Osteoblast (primary cell): ENCODE measurements around the gene NPBWR2. TPM values are rescaled to one million over a fixed set of nuclear protein-coding genes. Genes with fewer than 3 reads are reported as not detected.

Experiments
- DNase-seq: peaks from one replicate; pipeline ENCODE4 v3.0.0; 2011; ENCODE audit warnings: low spot score, mixed read lengths; ENCODE audit not compliant: insufficient read length; ENCODE audit errors: missing footprints
- H2AFZ ChIP-seq: 2 replicates; pipeline ENCODE4 v1.6.0; 2011; ENCODE audit warnings: mild to moderate bottlenecking, low read length
- H3K27ac ChIP-seq: 2 replicates; pipeline ENCODE4 v1.5.1; 2011; ENCODE audit warnings: mild to moderate bottlenecking, low read depth, low read length, moderate library complexity
- H3K27me3 ChIP-seq: 2 replicates; pipeline ENCODE4 v1.6.0; 2012; ENCODE audit warnings: mild to moderate bottlenecking, control low read depth, inconsistent platforms, low read length, moderate library complexity; ENCODE audit not compliant: insufficient read depth
- H3K36me3 ChIP-seq: 2 replicates; pipeline ENCODE4 v1.5.1; 2011; ENCODE audit warnings: mild to moderate bottlenecking, low read length, control low read depth, moderate library complexity; ENCODE audit not compliant: insufficient read depth
- H3K4me1 ChIP-seq: 2 replicates; pipeline ENCODE4 v1.5.1; 2011; ENCODE audit warnings: mild to moderate bottlenecking, low read length, control low read depth, moderate library complexity; ENCODE audit not compliant: insufficient read depth
- H3K4me2 ChIP-seq: 2 replicates; pipeline ENCODE4 v1.6.0; 2011; ENCODE audit warnings: mild to moderate bottlenecking, low read length; ENCODE audit not compliant: insufficient read depth
- H3K4me3 ChIP-seq: fragments of 200-600 bp; sonication (generic); 3 replicates; pipeline ENCODE4 v1.5.1; 2012; ENCODE audit warnings: mild to moderate bottlenecking, low read length, inconsistent platforms; ENCODE audit not compliant: insufficient read depth
- H3K79me2 ChIP-seq: 2 replicates; pipeline ENCODE4 v1.6.0; 2012; ENCODE audit warnings: mild to moderate bottlenecking, low read length, control low read depth, inconsistent platforms; ENCODE audit not compliant: insufficient read depth
- H3K9me3 ChIP-seq: 2 replicates; pipeline ENCODE4 v1.5.1; 2011; ENCODE audit warnings: low read depth, low read length, control low read depth
- H4K20me1 ChIP-seq: 2 replicates; pipeline ENCODE4 v1.6.0; 2012; ENCODE audit warnings: mild to moderate bottlenecking, low read length, control low read depth; ENCODE audit not compliant: insufficient read depth
- CTCF ChIP-seq: IDR thresholded peaks from 2 replicates; pipeline ENCODE4 v1.5.1; 2011; ENCODE audit warnings: mild to moderate bottlenecking, low read depth, low read length, moderate library complexity; ENCODE audit errors: extremely low read depth
- total RNA-seq: library from RNA; depleted of rRNA; stranded (reverse); fragments of >200 nt; gene quantifications from 2 replicates; pipeline ENCODE4 v1.2.3, GENCODE V29; 2012

NPBWR2 gene
- total RNA-seq, 1 donor, result not detected

- Histone ChIP-seq H3K27me3 (no peaks in the 10 kb centered on the region), H4K20me1 (peaks cover 4% of the 10 kb centered on the region), H3K27ac (no peak overlapping the region), H3K9me3 (peaks cover 6% of the 10 kb centered on the region), H3K4me3 (no peak overlapping the region), H3K36me3 (no peaks in the 10 kb centered on the region), H2AFZ (no peak overlapping the region), H3K4me2 (no peak overlapping the region), H3K79me2 (no peaks in the 10 kb centered on the region), H3K4me1 (no peaks in the 10 kb centered on the region)
- no peak for DNase-seq
- TF ChIP-seq CTCF, result no peak
Observed at GRCh38 chr20:64149809-64150560, 42.6 kb upstream of the NPBWR2 start.

DNA sequence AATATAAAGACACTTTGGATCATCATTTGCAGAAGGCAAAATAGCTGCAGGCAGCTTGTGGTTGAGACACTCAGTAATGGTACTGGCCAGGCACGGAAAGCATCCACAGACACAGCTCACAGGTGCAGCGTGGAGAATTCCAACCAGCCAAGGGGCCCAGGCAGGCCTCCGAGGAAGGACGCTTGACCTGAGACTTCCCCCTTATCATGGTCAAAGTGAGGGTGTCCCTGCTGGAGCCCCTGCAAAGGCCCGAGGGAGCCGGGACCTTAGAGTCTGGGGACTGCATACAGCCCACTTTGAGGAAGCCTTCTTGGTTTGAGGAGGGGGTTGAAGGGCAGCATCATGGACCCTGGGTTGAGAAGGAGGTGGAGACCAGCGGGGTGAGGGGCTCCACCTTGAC lies 41.8 kb upstream of the NPBWR2 start:
- H2AFZ ChIP-seq, result no peak overlapping the region
- no peaks in the 10 kb centered on the region for H3K27me3 ChIP-seq
- no peak for DNase-seq
- H4K20me1 ChIP-seq, result peaks cover 4% of the 10 kb centered on the region
- no peaks in the 10 kb centered on the region for H3K79me2 ChIP-seq
- peaks cover 7% of the 10 kb centered on the region for H3K9me3 ChIP-seq
- H3K4me2 ChIP-seq, result no peak overlapping the region
- H3K4me1 ChIP-seq, result no peaks in the 10 kb centered on the region
- H3K27ac ChIP-seq, result no peak overlapping the region
- no peak for TF ChIP-seq CTCF
- no peaks in the 10 kb centered on the region for H3K36me3 ChIP-seq
- H3K4me3 ChIP-seq, result no peak overlapping the region

- no peak overlapping the region for H3K4me2 ChIP-seq
- H3K4me1 ChIP-seq, result no peaks in the 10 kb centered on the region
- H3K4me3 ChIP-seq, result no peak overlapping the region
- no peaks in the 10 kb centered on the region for H3K27me3 ChIP-seq
- H3K79me2 ChIP-seq, result no peaks in the 10 kb centered on the region
- H4K20me1 ChIP-seq, result peaks cover 4% of the 10 kb centered on the region
- H3K36me3 ChIP-seq, result no peaks in the 10 kb centered on the region
- DNase-seq, result peak; percentile 39
- H3K9me3 ChIP-seq, result peaks cover 7% of the 10 kb centered on the region
- TF ChIP-seq CTCF, result no peak
- no peak overlapping the region for H2AFZ ChIP-seq
- H3K27ac ChIP-seq, result no peak overlapping the region
Observed at GRCh38 chr20:64148581-64148980, 41.2 kb upstream of the NPBWR2 start.

DNA sequence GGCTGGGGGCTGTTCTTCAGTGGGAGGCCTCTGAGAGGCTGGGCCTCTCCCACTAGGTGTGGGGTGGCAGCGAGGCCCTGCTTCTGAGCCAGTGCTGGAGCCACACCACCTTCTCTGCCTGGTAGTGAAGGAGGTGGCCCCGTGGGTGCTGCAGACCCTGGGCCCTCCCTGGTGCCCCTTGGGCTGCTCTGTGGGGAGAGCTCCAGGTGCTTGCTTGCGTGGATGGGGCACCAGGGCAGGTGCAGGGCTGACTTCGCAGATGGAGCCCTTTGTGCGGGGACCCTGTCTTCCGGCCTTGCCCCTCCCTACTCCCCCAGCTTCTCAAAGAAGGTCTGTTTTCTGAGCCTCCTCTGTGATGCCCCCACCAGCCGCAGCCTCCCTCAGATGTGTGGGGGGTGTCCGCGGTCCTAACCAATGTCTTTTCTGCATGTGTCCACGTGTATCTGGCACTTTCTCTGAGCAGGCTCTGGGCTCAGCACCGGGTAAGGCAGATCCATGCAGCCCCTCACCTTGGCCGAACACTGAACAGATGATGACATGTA lies 39.6 kb upstream of the NPBWR2 start:
- Histone ChIP-seq H3K9me3 (peaks cover 7% of the 10 kb centered on the region), H2AFZ (no peak overlapping the region), H3K27ac (no peak overlapping the region), H3K4me3 (no peak overlapping the region), H3K4me1 (no peaks in the 10 kb centered on the region), H3K27me3 (peaks cover 6% of the 10 kb centered on the region), H3K79me2 (no peaks in the 10 kb centered on the region), H3K4me2 (no peak overlapping the region), H3K36me3 (no peaks in the 10 kb centered on the region), H4K20me1 (peaks cover 4% of the 10 kb centered on the region)
- TF ChIP-seq CTCF, result no peak
- DNase-seq, result peak; percentile 64
